GM12878 (cell line): Measurements from ENCODE around the gene RNF7. TPM values are rescaled to one million over a fixed set of nuclear protein-coding genes. Genes with fewer than 3 reads are reported as not detected.

Experiments
- ATAC-seq: fragments of 200-7000 bp; cut with Tn5 transposase; 3 replicates; pipeline ENCODE4 v1.9.1; 2020; ENCODE audit warnings: mild to moderate bottlenecking, moderate library complexity
- BruUV-seq: library from RNA; stranded (reverse); fragments of 400-500 nt; replicated peaks from 2 replicates; lab custom pipeline; 2021; lab: Mats Ljungman, UMichigan
- CTCF ChIA-PET: fragments of 300-600 bp; sonication (Branson Sonifier 250); formaldehyde crosslinking; extraction: SDS; loops from one replicate; lab custom pipeline; 2021; ENCODE audit warnings: inconsistent platforms; lab: Yijun Ruan, JAX
- POLR2A ChIA-PET: fragments of 350-600 bp; formaldehyde crosslinking; extraction: SDS; loops from one replicate; lab custom pipeline; 2021; ENCODE audit warnings: inconsistent platforms; lab: Charles Lee
- RAD21 ChIA-PET: fragments of 300-600 bp; sonication (Branson Sonifier 250); formaldehyde crosslinking; loops from one replicate; lab custom pipeline; 2023; ENCODE audit warnings: antibody characterized with exemption; ENCODE audit not compliant: unreplicated experiment; lab: Charles Lee
- SMC1A ChIA-PET: fragments of 300-600 bp; sonication (Branson Sonifier 250); formaldehyde crosslinking; loops from one replicate; lab custom pipeline; 2023; ENCODE audit not compliant: unreplicated experiment, uncharacterized antibody; lab: Charles Lee
- DNase-seq: peaks from one replicate; pipeline ENCODE4 v3.0.0-alpha.2; 2011; ENCODE audit warnings: low read depth, low spot score
- FAIRE-seq: peaks from 3 replicates; lab custom pipeline; 2011; peaks lifted over from hg19 to GRCh38; lab: Jason Lieb, UNC
- H2AFZ ChIP-seq: 2 replicates; pipeline ENCODE4 v1.6.0; 2011; ENCODE audit warnings: low read depth, low read length, control low read depth; ENCODE audit not compliant: control insufficient read depth
- H3K27ac ChIP-seq: 2 replicates; pipeline ENCODE4 v1.5.1; 2011; ENCODE audit warnings: control low read depth; ENCODE audit not compliant: control insufficient read depth, insufficient read depth
- H3K27me3 ChIP-seq, 2 experiments: replicated peaks in 1 of 2; 2 replicates each; pipeline versions ENCODE4 v1.6.0 to v1.6.1; 2011; ENCODE audit warnings: low read length in 1 of 2; ENCODE audit not compliant: control insufficient read depth in 2 of 2, insufficient read depth in 2 of 2
- H3K36me3 ChIP-seq, 2 experiments: 2 replicates each; pipeline ENCODE4 v1.5.1; 2011; ENCODE audit warnings: low read length in 1 of 2; ENCODE audit not compliant: control insufficient read depth in 2 of 2, insufficient read depth in 2 of 2
- H3K4me1 ChIP-seq: 2 replicates; pipeline ENCODE4 v1.6.1; 2011; ENCODE audit warnings: mild to moderate bottlenecking, low read length, moderate library complexity, mixed read lengths; ENCODE audit not compliant: control insufficient read depth, insufficient read depth
- H3K4me2 ChIP-seq: 2 replicates; pipeline ENCODE4 v1.6.0; 2011; ENCODE audit warnings: control low read depth; ENCODE audit not compliant: control insufficient read depth, insufficient read depth
- H3K4me3 ChIP-seq: fragments of 200-600 bp; sonication (generic); 2 replicates; pipeline ENCODE4 v1.5.1; 2016
- H3K79me2 ChIP-seq: 2 replicates; pipeline ENCODE4 v1.6.0; 2011; ENCODE audit warnings: low read length; ENCODE audit not compliant: control insufficient read depth, insufficient read depth
- H3K9ac ChIP-seq: 2 replicates; pipeline ENCODE4 v1.8.0; 2011; ENCODE audit warnings: low read length, control low read depth, mixed read lengths; ENCODE audit not compliant: control insufficient read depth, insufficient read depth
- H3K9me3 ChIP-seq: replicated peaks from 3 replicates; pipeline ENCODE4 v1.5.1; 2011; ENCODE audit warnings: mild to moderate bottlenecking, low read length; ENCODE audit not compliant: control insufficient read depth, insufficient read depth
- H4K20me1 ChIP-seq: 2 replicates; pipeline ENCODE4 v1.6.0; 2011; ENCODE audit not compliant: control insufficient read depth, insufficient read depth
- BRCA1 ChIP-seq: IDR thresholded peaks from 2 replicates; pipeline ENCODE4 v1.6.1; 2011; ENCODE audit warnings: low read depth, low read length, improper control_type of control experiment
- FOXM1 ChIP-seq: IDR thresholded peaks from 2 replicates; pipeline ENCODE4 v1.6.1; 2012; ENCODE audit warnings: low read depth, mild to moderate bottlenecking, inconsistent platforms, low read length, moderate library complexity
- GABPA ChIP-seq: IDR thresholded peaks from 2 replicates; pipeline ENCODE4 v1.6.1; 2014; ENCODE audit warnings: antibody characterized with exemption, low read depth, mild to moderate bottlenecking, inconsistent platforms
- GATAD2B ChIP-seq: fragments of 450-650 bp; conservative IDR thresholded peaks from 2 replicates; pipeline ENCODE4 v1.6.1; 2017; ENCODE audit warnings: low read depth, mild to moderate bottlenecking, moderate library complexity
- HDAC2 ChIP-seq: fragments of 200-600 bp; sonication (generic); IDR thresholded peaks from 2 replicates; pipeline ENCODE4 v1.6.1; 2017
- ZNF24 ChIP-seq: fragments of 450-650 bp; IDR thresholded peaks from 2 replicates; pipeline ENCODE4 v1.6.1; 2017; ENCODE audit warnings: antibody characterized with exemption, mild to moderate bottlenecking
- WGBS: methylation state at CpG from one replicate; pipeline ENCODE4 v1.1.6; 2016; ENCODE audit warnings: low lambda C conversion rate; ENCODE audit not compliant: insufficient replicate concordance, insufficient coverage; ENCODE audit errors: missing lambda C conversion rate; 5-methylcytosine and 5-hydroxymethylcytosine counted together
- in situ Hi-C: fragments of 300-500 bp; cut with MboI; formaldehyde crosslinking; loops from 9 replicates; pipeline ENCODE4 v1.14.3; 2018; ENCODE audit warnings: mixed read lengths
- intact Hi-C: fragments of 100-400 bp; cut with micrococcal nuclease; formaldehyde crosslinking; loops from one replicate; pipeline ENCODE4 v1.14.2; 2022; ENCODE audit not compliant: unreplicated experiment
- polyA plus RNA-seq, 11 experiments: library from polyadenylated mRNA; depleted of rRNA in 4 of 11; unstranded in 6 of 11; stranded (reverse) in 5 of 11; fragments of >200 nt; fragmentation: Nextera tagmentation in 4 of 11; fragmentation: Illumina TruSeq in 1 of 11; extraction: Ambion mirVana in 4 of 11; extraction: Trizol in 1 of 11; gene quantifications; 1 replicate in 1 of 11; 2 replicates in 10 of 11; pipeline versions ENCODE4 v1.2.1 to v1.2.3, GENCODE V29; 2011 to 2016; ENCODE audit warnings: inconsistent platforms in 2 of 11, missing spikeins in 2 of 11, low read depth in 1 of 11
- total RNA-seq, 4 experiments: library from RNA; depleted of rRNA in 3 of 4; stranded (reverse); fragments of >200 nt in 3 of 4; fragmentation: Illumina TruSeq in 1 of 4; extraction: Trizol in 1 of 4; gene quantifications; 2 replicates each; pipeline versions ENCODE4 v1.2.1 to v1.2.3, GENCODE V29; 2013 to 2021
- TF ChIP-seq, protein P1 (sequence below): IDR thresholded peaks from 2 replicates; pipeline ENCODE4 v1.6.1; 2011; ENCODE audit warnings: borderline replicate concordance, low read depth, mild to moderate bottlenecking, moderate library complexity, low read length; ENCODE audit not compliant: insufficient read depth, poor library complexity, severe bottlenecking

RNF7 gene
- total and polyA plus RNA-seq, 10 of the 15 experiments (the other 5 are each of a cell fraction or from before 2014, with no cell fraction given): 36.0 to 146 (median 76.4) TPM

DNA sequence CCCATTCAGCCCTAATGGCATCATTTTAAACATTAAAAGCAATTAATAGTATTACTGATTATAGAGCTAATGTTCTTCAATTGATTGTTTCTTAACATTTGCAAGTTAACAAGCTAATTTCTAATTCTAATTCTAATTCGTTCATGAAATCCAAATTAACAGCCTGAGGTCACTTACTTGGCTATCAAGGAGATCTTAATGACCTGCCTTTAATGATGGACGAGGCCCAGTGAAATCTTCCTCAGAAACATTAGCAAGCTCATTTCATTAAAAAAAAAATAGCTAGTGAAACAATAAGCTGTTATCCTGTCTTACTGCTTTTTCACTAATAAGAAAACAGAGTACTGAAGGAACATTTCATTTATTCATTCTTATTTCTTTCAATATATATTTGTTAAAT is 15.4 kb upstream of the RNF7 start:
- RAD21 ChIA-PET: no interaction called here
- DNase-seq: no peak
- no peak overlapping the region for H3K4me2 ChIP-seq
- 23% methylated on average over 2 of the region's 2 CpGs for WGBS
- H3K4me3 ChIP-seq: no peak overlapping the region
- CTCF ChIA-PET: interaction anchor here (0.6 to 1.1 kb wide), 2 partner anchors 14 to 419 kb away, joined by 3 read pairs; no protein-coding TSS in a partner anchor
- H3K4me1 ChIP-seq: no peaks in the 10 kb centered on the region
- H3K27ac ChIP-seq: no peak overlapping the region
- no peak overlapping the region for H3K9ac ChIP-seq
- in situ Hi-C loops: no loop called here
- peaks cover 0 to 1% of the 10 kb centered on the region in 2 experiments; a peak in 2 of 4 replicates for H3K27me3 ChIP-seq
- POLR2A ChIA-PET: no interaction called here
- H4K20me1 ChIP-seq: no peaks in the 10 kb centered on the region
- no peak for FAIRE-seq
- no TSS peak for BruUV-seq
- SMC1A ChIA-PET: interaction anchor here (1.1 kb wide), 1 partner anchor 136 kb away, joined by 3 read pairs; no protein-coding TSS in a partner anchor
- TF ChIP-seq HDAC2 (no peak), GABPA (no peak), FOXM1 (no peak), ZNF24 (no peak), GATAD2B (no peak), BRCA1 (no peak)
- TF ChIP-seq, protein P1, sequence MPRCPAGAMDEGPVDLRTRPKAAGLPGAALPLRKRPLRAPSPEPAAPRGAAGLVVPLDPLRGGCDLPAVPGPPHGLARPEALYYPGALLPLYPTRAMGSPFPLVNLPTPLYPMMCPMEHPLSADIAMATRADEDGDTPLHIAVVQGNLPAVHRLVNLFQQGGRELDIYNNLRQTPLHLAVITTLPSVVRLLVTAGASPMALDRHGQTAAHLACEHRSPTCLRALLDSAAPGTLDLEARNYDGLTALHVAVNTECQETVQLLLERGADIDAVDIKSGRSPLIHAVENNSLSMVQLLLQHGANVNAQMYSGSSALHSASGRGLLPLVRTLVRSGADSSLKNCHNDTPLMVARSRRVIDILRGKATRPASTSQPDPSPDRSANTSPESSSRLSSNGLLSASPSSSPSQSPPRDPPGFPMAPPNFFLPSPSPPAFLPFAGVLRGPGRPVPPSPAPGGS: no peak
- no peaks in the 10 kb centered on the region for H3K79me2 ChIP-seq
- H3K36me3 ChIP-seq: no peaks in the 10 kb centered on the region
- no peaks in the 10 kb centered on the region for H3K9me3 ChIP-seq
- no peak for ATAC-seq
- intact Hi-C loops: no loop called here
- no peak overlapping the region for H2AFZ ChIP-seq
